PC-9 (cell line): ENCODE measurements around the gene YIF1B.

Experiments used
- CTCF ChIP-seq: fragments of 200-600 bp; sonication (generic); conservative IDR thresholded peaks from 2 replicates; pipeline ENCODE4 v1.6.1; 2017; ENCODE audit warnings: mixed run types, antibody characterized with exemption, mild to moderate bottlenecking, moderate library complexity
- EZH2 ChIP-seq: fragments of 200-600 bp; sonication (generic); IDR thresholded peaks from 2 replicates; pipeline ENCODE4 v1.8.0; 2017; ENCODE audit warnings: antibody characterized with exemption, low read depth

GRCh38 chr19:38307076-38307475 is 8.7 kb downstream of the YIF1B start:
- TF ChIP-seq CTCF (no peak), EZH2 (no peak)
